HepG2 (cell line): ENCODE measurements around the gene PRADC1. TPM values are rescaled to one million over a fixed set of nuclear protein-coding genes. Genes with fewer than 3 reads are reported as not detected.
"Not testable (repeated sequence)": the region's sequence is repeated elsewhere in the genome, so short reads cannot be mapped to it uniquely, and the experiment has no call there.

ENCODE experiments used
- GZF1 ChIP-seq: sonication (generic); formaldehyde crosslinking; IDR thresholded peaks from 2 replicates; pipeline ENCODE4 v1.5.1; 2020; ENCODE audit warnings: mild to moderate bottlenecking, missing genetic modification reagents
- HOXA3 ChIP-seq: sonication (generic); formaldehyde crosslinking; IDR thresholded peaks from 2 replicates; pipeline ENCODE4 v1.5.0; 2020; ENCODE audit warnings: missing genetic modification reagents
- NR2F2 ChIP-seq: IDR thresholded peaks from 2 replicates; pipeline ENCODE4 v1.6.1; 2012; ENCODE audit warnings: low read depth, inconsistent platforms, borderline replicate concordance
- PITX1 ChIP-seq: sonication (generic); formaldehyde crosslinking; IDR thresholded peaks from 2 replicates; pipeline ENCODE4 v1.5.1; 2020; ENCODE audit warnings: mild to moderate bottlenecking, missing genetic modification reagents
- SALL1 ChIP-seq: sonication (generic); formaldehyde crosslinking; IDR thresholded peaks from 2 replicates; pipeline ENCODE4 v1.8.0; 2022; ENCODE audit warnings: mild to moderate bottlenecking, missing genetic modification reagents
- SOX13 ChIP-seq, 3 experiments: fragments of 450-650 bp in 1 of 3; sonication (generic) in 1 of 3; formaldehyde crosslinking in 1 of 3; IDR thresholded peaks in 2 of 3; conservative IDR thresholded peaks in 1 of 3; 2 replicates each; pipeline versions ENCODE4 v1.5.0 to v1.6.1; 2016 to 2020; ENCODE audit warnings: antibody characterized with exemption in 1 of 3, mild to moderate bottlenecking in 1 of 3, missing compliant biosample characterization in 1 of 3, missing genetic modification reagents in 1 of 3, moderate library complexity in 1 of 3
- ZNF572 ChIP-seq: sonication (generic); formaldehyde crosslinking; IDR thresholded peaks from 2 replicates; pipeline ENCODE4 v1.5.1; 2020; ENCODE audit warnings: mild to moderate bottlenecking, missing genetic modification reagents
- ZNF687 ChIP-seq: sonication (generic); formaldehyde crosslinking; IDR thresholded peaks from 2 replicates; pipeline ENCODE4 v1.5.1; 2020; ENCODE audit warnings: mild to moderate bottlenecking, missing genetic modification reagents, moderate library complexity
- ZNF709 ChIP-seq: sonication (generic); formaldehyde crosslinking; IDR thresholded peaks from 2 replicates; pipeline ENCODE4 v1.5.0; 2020; ENCODE audit warnings: mild to moderate bottlenecking, missing genetic modification reagents
- ZSCAN31 ChIP-seq: sonication (generic); formaldehyde crosslinking; IDR thresholded peaks from 2 replicates; pipeline ENCODE4 v1.5.0; 2020; ENCODE audit warnings: low read depth, mild to moderate bottlenecking, missing genetic modification reagents
- polyA plus RNA-seq, 8 experiments: library from polyadenylated mRNA; depleted of rRNA in 3 of 8; stranded (reverse) in 7 of 8; unstranded in 1 of 8; fragments of >200 nt; fragmentation: Illumina TruSeq in 4 of 8; extraction: Trizol in 4 of 8; gene quantifications; 2 replicates each; pipeline versions ENCODE4 v1.2.1 to v1.2.3, GENCODE V29; 2011 to 2016; ENCODE audit warnings: low read depth in 4 of 8, missing spikeins in 1 of 8, mixed read lengths in 1 of 8; ENCODE audit not compliant: insufficient read depth in 1 of 8
- total RNA-seq, 5 experiments: library from RNA; depleted of rRNA; stranded (reverse); fragments of >200 nt; fragmentation: Illumina TruSeq; extraction: Trizol; gene quantifications; 2 replicates each; pipeline ENCODE4 v1.2.3, GENCODE V29; 2016; ENCODE audit warnings: low read depth in 1 of 5
- TF ChIP-seq, protein P1 (sequence below): sonication (generic); formaldehyde crosslinking; IDR thresholded peaks from 2 replicates; pipeline ENCODE4 v1.4.0; 2020; ENCODE audit warnings: mild to moderate bottlenecking, missing genetic modification reagents
- TF ChIP-seq, protein P2 (sequence below), 2 experiments: sonication (generic) in 1 of 2; formaldehyde crosslinking in 1 of 2; IDR thresholded peaks; 2 replicates each; pipeline versions ENCODE4 v1.4.0 to v1.6.1; 2018 to 2020; ENCODE audit warnings: missing genetic modification reagents in 2 of 2, borderline replicate concordance in 1 of 2, low read depth in 1 of 2, mild to moderate bottlenecking in 1 of 2, missing biosample characterization in 1 of 2

Gene PRADC1
- total and polyA plus RNA-seq, 2 of the 13 experiments (the other 11 are each of a cell fraction or from before 2014, with no cell fraction given), result 12.1 to 37.2 TPM

- TF ChIP-seq SOX13 (IDR thresholded peaks at IDR 0.05), result not testable (repeated sequence)
- TF ChIP-seq SOX13 (CRISPR knock-in tag; conservative IDR thresholded peaks at IDR 0.05 in 1 of 2, IDR thresholded peaks at IDR 0.05 in 1 of 2) (0 out of 4 replicates have a peak, but pooled peaks of 1 of the 2 experiments have one; percentile 29), ZNF709 (CRISPR knock-in tag) (peak; percentile 62; the same call in 1 of the 2 replicates), ZNF572 (peak; percentile 82; the same call in 1 of the 2 replicates), PITX1 (CRISPR knock-in tag) (peak; percentile 45; the same call in 1 of the 2 replicates), HOXA3 (CRISPR knock-in tag) (0 out of 2 replicates have a peak, but pooled peaks have one; percentile 12), NR2F2 (peak; percentile 40; the same call in 1 of the 2 replicates), GZF1 (0 out of 2 replicates have a peak, but pooled peaks have one; percentile 7), ZNF687 (peak; percentile 41; the same call in 1 of the 2 replicates), ZSCAN31 (CRISPR knock-in tag) (0 out of 2 replicates have a peak, but pooled peaks have one; percentile 51), SALL1 (CRISPR knock-in tag) (peak; percentile 19; the same call in 1 of the 2 replicates)
- TF ChIP-seq, protein P1, sequence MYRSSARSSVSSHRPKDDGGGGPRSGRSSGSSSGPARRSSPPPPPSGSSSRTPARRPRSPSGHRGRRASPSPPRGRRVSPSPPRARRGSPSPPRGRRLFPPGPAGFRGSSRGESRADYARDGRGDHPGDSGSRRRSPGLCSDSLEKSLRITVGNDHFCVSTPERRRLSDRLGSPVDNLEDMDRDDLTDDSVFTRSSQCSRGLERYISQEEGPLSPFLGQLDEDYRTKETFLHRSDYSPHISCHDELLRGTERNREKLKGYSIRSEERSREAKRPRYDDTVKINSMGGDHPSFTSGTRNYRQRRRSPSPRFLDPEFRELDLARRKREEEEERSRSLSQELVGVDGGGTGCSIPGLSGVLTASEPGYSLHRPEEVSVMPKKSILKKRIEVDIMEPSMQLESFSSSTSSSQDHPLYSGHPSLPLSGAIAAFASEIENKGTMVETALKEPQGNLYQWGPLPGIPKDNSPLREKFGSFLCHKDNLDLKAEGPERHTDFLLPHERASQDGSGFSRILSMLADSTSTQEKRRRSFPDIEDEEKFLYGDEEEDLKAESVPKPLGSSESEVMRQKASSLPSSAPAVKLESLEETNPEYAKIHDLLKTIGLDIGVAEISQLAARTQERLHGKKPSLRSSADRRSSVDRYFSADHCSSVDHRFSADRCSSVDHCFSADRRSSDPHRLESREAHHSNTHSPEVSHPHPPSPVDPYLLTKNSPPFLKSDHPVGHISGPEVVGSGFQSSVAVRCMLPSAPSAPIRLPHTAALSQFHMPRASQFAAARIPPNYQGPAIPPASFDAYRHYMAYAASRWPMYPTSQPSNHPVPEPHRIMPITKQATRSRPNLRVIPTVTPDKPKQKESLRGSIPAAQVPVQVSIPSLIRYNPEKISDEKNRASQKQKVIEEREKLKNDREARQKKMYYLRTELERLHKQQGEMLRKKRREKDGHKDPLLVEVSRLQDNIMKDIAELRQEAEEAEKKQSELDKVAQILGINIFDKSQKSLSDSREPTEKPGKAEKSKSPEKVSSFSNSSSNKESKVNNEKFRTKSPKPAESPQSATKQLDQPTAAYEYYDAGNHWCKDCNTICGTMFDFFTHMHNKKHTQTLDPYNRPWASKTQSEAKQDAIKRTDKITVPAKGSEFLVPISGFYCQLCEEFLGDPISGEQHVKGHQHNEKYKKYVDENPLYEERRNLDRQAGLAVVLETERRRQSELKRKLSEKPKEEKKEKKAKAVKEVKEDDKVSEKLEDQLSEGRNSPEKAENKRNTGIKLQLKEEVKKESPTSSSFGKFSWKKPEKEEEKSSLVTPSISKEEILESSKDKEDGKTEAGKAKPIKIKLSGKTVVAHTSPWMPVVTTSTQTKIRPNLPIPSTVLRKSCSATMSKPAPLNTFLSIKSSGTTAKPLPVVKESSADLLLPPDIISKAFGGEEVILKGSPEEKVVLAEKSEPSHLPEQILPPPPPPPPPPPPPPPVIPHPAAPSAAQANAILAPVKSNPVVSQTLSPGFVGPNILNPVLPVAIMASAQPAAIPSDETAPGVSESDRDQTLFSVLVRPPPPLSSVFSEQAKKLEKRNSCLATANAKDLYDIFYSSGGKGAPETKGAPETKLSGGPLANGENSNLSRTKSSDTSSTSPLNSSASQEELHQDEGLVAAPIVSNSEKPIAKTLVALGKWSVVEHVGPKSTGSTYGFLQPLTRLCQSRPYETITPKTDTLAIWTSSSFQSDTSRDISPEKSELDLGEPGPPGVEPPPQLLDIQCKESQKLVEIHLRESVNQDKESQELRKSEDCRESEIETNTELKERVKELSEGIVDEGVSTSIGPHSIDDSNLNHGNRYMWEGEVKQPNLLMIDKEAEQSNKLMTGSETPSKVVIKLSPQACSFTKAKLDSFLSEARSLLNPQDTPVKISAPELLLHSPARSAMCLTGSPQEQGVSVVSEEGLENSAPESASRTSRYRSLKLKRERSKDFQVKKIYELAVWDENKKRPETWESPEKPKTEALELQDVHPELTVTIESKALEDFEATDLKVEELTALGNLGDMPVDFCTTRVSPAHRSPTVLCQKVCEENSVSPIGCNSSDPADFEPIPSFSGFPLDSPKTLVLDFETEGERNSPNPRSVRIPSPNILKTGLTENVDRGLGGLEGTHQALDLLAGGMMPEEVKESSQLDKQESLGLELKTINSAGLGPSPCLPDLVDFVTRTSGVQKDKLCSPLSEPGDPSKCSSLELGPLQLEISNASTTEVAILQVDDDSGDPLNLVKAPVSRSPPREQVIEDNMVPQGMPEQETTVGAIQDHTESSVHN (CRISPR knock-in tag), result 0 out of 2 replicates have a peak, but pooled peaks have one; percentile 54
- TF ChIP-seq, protein P2, sequence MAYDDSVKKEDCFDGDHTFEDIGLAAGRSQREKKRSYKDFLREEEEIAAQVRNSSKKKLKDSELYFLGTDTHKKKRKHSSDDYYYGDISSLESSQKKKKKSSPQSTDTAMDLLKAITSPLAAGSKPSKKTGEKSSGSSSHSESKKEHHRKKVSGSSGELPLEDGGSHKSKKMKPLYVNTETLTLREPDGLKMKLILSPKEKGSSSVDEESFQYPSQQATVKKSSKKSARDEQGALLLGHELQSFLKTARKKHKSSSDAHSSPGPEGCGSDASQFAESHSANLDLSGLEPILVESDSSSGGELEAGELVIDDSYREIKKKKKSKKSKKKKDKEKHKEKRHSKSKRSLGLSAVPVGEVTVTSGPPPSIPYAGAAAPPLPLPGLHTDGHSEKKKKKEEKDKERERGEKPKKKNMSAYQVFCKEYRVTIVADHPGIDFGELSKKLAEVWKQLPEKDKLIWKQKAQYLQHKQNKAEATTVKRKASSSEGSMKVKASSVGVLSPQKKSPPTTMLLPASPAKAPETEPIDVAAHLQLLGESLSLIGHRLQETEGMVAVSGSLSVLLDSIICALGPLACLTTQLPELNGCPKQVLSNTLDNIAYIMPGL (CRISPR knock-in tag; IDR thresholded peaks at IDR 0.05; ENCODE audit: borderline replicate concordance in 1 of 2, low read depth in 1 of 2), result 0 out of 4 replicates have a peak, but pooled peaks of 1 of the 2 experiments have one; percentile 7
Measured at GRCh38 chr2:73262691-73263429, 29.8 kb upstream of the PRADC1 start (continued).
